ENCODE measurements around the gene SLC40A1.

The SLC40A1 gene

GRCh38 chr2:189601043-189601442 lies 20.5 kb upstream of the SLC40A1 start:
- no peak for DNase-seq (ENCODE audit: low read depth in 3 of 3)

- no peak for DNase-seq (ENCODE audit: low read depth in 3 of 3)
These were observed 18.7 kb upstream of the SLC40A1 start for GRCh38 chr2:189599245-189599644.

GRCh38 chr2:189595417-189595816 lies 14.8 kb upstream of the SLC40A1 start:
- no peak for DNase-seq (ENCODE audit: low read depth in 3 of 3)

- no peak for DNase-seq (ENCODE audit: low read depth in 3 of 3)
These were observed 13.7 kb upstream of the SLC40A1 start for GRCh38 chr2:189594305-189594704.

GRCh38 chr2:189593115-189593514 lies 12.5 kb upstream of the SLC40A1 start:
- no peak for DNase-seq (ENCODE audit: low read depth in 3 of 3)

GRCh38 chr2:189592353-189592984 lies 11.9 kb upstream of the SLC40A1 start:
- no peak for DNase-seq (ENCODE audit: low read depth in 3 of 3)

- no peak for DNase-seq (ENCODE audit: low read depth in 3 of 3)
These were observed 7.2 kb upstream of the SLC40A1 start for GRCh38 chr2:189587780-189588179.

- DNase-seq (ENCODE audit: low read depth in 3 of 3): no peak
These were observed 4.7 kb upstream of the SLC40A1 start for GRCh38 chr2:189585226-189585756.

- DNase-seq (ENCODE audit: low read depth in 3 of 3): no peak
These were observed 4.1 kb upstream of the SLC40A1 start for GRCh38 chr2:189584686-189585085.

GRCh38 chr2:189583227-189584198 lies 2.9 kb upstream of the SLC40A1 start:
- DNase-seq (ENCODE audit: low read depth in 3 of 3): no peak

GRCh38 chr2:189582809-189583192 lies 2.2 kb upstream of the SLC40A1 start:
- no peak for DNase-seq (ENCODE audit: low read depth in 3 of 3)

- DNase-seq (ENCODE audit: low read depth in 3 of 3): no peak
These were observed 1.7 kb upstream of the SLC40A1 start for GRCh38 chr2:189582140-189582808.

- no peak for DNase-seq (ENCODE audit: low read depth in 3 of 3)
These were observed 961 bp upstream of the SLC40A1 start for GRCh38 chr2:189581354-189582139.

- peak in 1 of 3 experiments; percentile 17 for DNase-seq (ENCODE audit: low read depth in 3 of 3)
These were observed 340 bp downstream of the SLC40A1 start for GRCh38 chr2:189580241-189580651.

- no peak for DNase-seq (ENCODE audit: low read depth in 3 of 3)
These were observed 900 bp downstream of the SLC40A1 start for GRCh38 chr2:189579585-189580186.

GRCh38 chr2:189578272-189578950 lies 2.2 kb downstream of the SLC40A1 start:
- DNase-seq (ENCODE audit: low read depth in 3 of 3): no peak

- DNase-seq (ENCODE audit: low read depth in 3 of 3): no peak
These were observed 3.5 kb downstream of the SLC40A1 start for GRCh38 chr2:189577121-189577520.

GRCh38 chr2:189576396-189576795 lies 4.2 kb downstream of the SLC40A1 start:
- DNase-seq (ENCODE audit: low read depth in 3 of 3): no peak

- DNase-seq (ENCODE audit: low read depth in 3 of 3): no peak
These were observed 5.7 kb downstream of the SLC40A1 start for GRCh38 chr2:189574793-189575475.

- no peak for DNase-seq (ENCODE audit: low read depth in 3 of 3)
These were observed 10.0 kb downstream of the SLC40A1 start for GRCh38 chr2:189570570-189571031.

Measured in stimulated activated CD4-positive, alpha-beta T cell treated with anti-CD3 and anti-CD28 coated beads, TNF-alpha, amount 100 ng/mL, for 24 hours (primary cell).